ENCODE measurements around the gene TINAGL1.

The TINAGL1 gene

GRCh38 chr1:31627301-31627929, 51.1 kb downstream of the TINAGL1 start:
- DNase-seq (ENCODE audit: low read depth), result no peak

DNA sequence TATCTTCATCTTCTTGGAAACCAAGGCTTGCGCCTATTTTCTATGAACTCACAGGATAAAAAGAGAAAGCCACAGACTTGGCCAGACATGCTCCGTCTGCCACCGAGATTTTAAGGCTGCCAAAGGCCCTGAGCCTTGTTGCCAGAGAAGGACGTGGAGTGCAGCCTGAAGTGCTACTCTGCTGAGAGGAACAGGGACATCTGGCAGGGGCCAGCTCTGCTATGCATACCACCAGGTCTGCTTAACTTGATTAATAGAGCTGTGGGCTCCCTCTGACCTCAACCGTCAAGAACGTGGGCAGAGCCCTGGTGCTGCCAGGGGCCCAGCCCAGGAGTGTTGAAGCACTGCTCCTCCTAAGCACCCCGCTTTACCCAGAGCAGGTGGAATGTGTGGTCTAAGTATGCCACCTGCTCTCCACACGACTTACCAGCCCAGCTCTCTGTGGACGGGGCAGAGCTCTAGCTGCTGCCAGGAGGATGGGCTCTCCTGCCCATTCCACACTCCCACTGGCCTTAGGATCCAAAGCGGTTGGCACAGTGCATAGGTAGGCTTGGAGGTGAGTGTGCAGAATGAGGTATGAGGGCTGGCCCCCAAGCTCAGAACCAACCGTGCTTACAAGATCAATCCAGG, 51.7 kb downstream of the TINAGL1 start:
- DNase-seq (ENCODE audit: low read depth), result no peak

GRCh38 chr1:31628931-31629556, 52.7 kb downstream of the TINAGL1 start:
- no peak for DNase-seq (ENCODE audit: low read depth)

DNA sequence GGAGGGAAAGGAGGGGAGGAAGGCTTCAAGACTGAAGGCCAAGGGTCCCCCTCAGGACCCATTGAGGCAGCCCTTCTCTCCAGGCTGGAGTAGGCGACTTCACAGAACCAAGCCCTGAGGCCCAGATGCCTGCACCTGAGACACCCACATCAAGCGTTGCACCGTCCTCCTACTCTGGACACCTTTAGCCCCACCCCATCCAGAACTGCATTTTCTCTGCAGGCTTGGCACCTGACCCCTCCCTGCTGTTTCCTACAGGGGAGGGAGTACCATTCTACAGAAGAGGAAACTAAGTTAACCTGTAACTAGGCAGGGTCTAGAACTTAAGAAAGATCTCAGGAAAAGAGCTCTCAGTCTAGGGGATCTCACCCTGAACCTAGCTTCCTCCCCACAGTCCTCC, 56.3 kb downstream of the TINAGL1 start:
- no peak for DNase-seq (ENCODE audit: low read depth)

GRCh38 chr1:31633117-31633516, 56.8 kb downstream of the TINAGL1 start:
- DNase-seq (ENCODE audit: low read depth), result no peak

Measured in GM04504 (cell line).